HG02852 (cell line): ENCODE results near the gene PCDHA10.
"Not testable (repeated sequence)": the region's sequence is repeated elsewhere in the genome, so short reads cannot be mapped to it uniquely, and the experiment has no call there.

Experiments used
- ATAC-seq: cut with Tn5 transposase; IDR thresholded peaks from one replicate; pipeline ENCODE4 v1.9.1; 2021; ENCODE audit warnings: mild to moderate bottlenecking, moderate library complexity; ENCODE audit not compliant: unreplicated experiment

The PCDHA10 gene

DNA sequence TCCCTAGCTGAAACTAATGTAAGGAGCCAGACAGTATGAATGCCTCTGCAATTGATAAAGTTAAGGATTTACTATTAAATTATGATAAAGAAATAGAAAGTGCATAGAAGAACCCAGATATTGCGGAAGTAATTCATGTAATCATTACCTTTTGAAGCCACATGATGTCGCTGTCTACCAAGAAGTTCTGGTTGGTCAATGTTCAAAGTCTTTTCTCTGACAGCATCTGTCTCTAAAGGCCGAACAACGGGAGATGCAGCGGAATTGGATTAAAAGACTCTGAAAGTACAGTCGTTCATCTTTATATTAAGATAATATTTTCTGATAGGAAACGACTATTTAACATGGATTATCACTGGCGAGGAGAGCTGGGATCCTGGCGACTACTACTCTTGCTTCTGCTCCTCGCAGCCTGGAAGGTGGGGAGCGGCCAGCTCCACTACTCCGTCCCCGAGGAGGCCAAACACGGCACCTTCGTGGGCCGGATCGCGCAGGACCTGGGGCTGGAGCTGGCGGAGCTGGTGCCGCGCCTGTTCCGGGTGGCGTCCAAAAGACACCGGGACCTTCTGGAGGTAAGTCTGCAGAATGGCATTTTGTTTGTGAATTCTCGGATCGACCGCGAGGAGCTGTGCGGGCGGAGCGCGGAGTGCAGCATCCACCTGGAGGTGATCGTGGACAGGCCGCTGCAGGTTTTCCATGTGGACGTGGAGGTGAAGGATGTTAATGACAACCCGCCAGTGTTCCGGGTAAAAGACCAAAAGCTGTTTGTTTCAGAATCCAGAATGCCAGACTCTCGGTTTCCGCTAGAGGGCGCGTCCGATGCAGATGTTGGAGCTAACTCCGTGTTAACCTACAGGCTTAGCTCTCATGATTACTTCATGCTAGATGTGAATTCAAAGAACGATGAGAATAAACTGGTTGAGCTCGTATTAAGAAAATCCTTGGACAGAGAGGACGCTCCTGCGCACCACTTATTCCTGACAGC, 14.4 kb upstream of the PCDHA10 start, which contains the start of gene PCDHA8:
TSS of gene PCDHA8 (plus strand) at position 210 of the 985 bp plus-strand sequence. CDS start at position 345, 135 bp downstream.
- ATAC-seq: no peak

- ATAC-seq: no peak
These were observed 12.6 kb upstream of the PCDHA10 start for GRCh38 chr5:140842798-140843733.

DNA sequence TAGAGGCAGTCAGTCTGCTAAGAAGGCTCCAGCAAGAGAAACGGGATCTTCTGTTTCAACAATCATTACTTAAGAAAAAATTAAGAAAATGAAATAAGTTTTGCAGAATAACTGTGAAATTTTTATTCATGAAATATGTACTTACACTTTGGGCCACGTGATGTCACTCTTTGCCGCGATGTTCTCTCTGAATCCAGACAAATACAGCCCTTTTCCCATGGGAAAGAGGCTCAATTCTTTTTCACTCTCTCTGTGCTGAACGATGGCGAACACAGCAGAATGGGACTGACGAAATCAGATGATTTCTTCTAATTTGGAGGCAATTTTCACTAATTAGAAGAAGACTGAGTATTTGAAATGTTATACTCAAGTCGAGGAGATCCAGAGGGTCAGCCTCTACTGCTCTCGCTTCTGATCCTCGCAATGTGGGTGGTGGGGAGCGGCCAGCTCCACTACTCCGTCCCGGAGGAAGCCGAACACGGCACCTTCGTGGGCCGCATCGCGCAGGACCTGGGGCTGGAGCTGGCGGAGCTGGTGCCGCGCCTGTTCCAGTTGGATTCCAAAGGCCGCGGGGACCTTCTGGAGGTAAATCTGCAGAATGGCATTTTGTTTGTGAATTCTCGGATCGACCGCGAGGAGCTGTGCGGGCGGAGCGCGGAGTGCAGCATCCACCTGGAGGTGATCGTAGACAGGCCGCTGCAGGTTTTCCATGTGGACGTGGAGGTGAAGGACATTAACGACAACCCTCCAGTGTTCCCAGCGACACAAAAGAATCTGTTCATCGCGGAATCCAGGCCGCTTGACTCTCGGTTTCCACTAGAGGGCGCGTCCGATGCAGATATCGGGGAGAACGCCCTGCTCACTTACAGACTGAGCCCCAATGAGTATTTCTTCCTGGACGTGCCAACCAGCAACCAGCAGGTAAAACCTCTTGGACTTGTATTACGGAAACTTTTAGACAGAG, 7.3 kb upstream of the PCDHA10 start, which contains the start of gene PCDHA9:
TSS of gene PCDHA9 (plus strand) at position 244 of the 964 bp plus-strand sequence. CDS start at position 358, 114 bp downstream.
- not testable (repeated sequence) for ATAC-seq

DNA sequence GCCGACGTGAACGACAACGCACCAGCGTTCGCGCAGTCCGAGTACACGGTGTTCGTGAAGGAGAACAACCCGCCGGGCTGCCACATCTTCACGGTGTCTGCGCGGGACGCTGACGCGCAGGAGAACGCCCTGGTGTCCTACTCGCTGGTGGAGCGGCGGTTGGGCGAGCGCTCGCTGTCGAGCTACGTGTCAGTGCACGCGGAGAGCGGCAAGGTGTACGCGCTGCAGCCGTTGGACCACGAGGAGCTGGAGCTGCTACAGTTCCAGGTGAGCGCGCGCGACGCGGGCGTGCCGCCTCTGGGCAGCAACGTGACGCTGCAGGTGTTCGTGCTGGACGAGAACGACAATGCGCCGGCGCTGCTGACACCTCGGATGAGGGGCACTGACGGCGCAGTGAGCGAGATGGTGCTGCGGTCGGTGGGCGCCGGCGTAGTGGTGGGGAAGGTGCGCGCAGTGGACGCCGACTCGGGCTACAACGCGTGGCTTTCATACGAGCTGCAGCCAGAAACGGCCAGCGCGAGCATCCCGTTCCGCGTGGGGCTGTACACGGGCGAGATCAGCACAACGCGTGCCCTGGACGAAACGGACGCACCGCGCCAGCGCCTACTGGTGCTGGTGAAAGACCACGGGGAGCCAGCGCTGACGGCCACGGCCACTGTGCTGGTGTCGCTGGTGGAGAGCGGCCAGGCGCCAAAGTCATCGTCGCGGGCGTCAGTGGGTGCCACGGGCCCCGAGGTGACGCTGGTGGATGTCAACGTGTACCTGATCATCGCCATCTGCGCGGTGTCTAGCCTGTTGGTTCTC, 5.7 kb upstream of the PCDHA10 start:
- not testable (repeated sequence) for ATAC-seq

DNA sequence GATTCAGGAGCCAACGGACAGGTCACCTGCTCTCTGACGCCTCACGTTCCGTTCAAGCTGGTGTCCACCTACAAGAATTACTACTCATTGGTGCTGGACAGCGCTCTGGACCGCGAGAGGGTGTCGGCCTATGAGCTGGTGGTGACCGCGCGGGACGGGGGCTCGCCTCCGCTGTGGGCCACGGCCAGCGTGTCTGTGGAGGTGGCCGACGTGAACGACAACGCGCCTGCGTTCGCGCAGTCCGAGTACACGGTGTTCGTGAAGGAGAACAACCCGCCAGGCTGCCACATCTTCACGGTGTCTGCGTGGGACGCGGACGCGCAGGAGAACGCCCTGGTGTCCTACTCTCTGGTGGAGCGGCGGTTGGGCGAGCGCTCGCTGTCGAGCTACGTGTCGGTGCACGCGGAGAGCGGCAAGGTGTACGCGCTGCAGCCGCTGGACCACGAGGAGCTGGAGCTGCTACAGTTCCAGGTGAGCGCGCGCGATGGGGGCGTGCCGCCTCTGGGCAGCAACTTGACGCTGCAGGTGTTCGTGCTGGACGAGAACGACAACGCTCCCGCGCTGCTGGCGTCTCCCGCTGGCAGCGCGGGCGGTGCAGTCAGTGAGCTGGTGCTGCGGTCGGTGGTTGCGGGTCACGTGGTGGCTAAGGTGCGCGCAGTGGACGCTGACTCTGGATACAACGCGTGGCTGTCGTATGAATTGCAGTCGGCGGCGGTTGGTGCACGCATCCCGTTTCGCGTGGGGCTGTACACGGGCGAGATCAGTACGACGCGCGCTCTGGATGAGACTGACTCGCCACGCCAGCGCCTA, 1.7 kb downstream of the PCDHA10 start:
- no peak for ATAC-seq

DNA sequence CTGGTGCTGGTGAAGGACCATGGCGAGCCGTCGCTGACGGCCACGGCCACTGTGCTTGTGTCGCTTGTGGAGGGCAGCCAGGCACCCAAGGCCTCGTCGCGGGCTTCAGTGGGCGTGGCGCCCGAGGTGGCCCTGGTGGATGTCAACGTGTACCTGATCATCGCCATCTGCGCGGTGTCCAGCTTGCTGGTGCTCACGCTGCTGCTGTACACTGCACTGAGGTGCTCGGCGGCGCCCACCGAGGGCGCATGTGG, 2.2 kb downstream of the PCDHA10 start:
- no peak for ATAC-seq

- no peak for ATAC-seq
These were observed 7.0 kb downstream of the PCDHA10 start for GRCh38 chr5:140862441-140863295.

DNA sequence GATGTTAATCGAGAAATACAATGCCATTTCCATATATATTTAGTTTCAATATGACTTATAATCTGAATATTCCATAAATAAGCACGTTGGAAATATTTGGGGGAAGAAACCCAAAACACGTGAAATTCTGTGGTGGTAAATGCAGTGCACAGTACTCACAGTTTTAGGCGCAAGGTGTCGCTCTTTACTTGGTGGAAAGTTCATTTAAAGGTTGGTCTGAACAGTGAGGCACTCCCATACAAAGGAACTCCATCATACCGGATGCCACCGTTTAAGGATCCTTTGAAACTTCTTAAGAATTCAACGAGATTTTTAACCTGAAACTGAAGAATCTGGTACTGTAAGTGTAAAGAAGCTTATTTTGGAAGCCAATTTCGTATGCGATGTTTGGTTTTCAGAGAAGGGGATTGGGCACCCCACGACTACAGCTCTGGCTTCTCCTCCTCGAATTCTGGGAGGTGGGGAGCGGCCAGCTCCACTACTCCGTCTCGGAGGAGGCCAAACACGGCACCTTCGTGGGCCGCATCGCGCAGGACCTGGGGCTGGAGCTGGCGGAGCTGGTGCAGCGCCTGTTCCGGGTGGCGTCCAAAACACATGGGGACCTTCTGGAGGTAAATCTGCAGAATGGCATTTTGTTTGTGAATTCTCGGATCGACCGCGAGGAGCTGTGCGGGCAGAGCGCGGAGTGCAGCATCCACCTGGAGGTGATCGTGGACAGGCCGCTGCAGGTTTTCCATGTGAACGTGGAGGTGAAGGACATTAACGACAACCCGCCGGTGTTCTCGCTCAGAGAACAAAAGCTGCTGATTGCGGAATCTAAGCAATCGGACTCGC, 13.2 kb downstream of the PCDHA10 start, which contains the start of gene PCDHA11:
TSS of gene PCDHA11 (plus strand) at position 237 of the 834 bp plus-strand sequence. CDS start at position 384, 147 bp downstream.
- no peak for ATAC-seq

- ATAC-seq: no peak
These were observed 13.8 kb downstream of the PCDHA10 start for GRCh38 chr5:140869555-140869886.

GRCh38 chr5:140870221-140871201, 14.8 kb downstream of the PCDHA10 start:
- ATAC-seq: no peak

GRCh38 chr5:140875085-140876065, 19.7 kb downstream of the PCDHA10 start, which contains the start of gene PCDHA12:
Gene PCDHA12, plus strand, starts transcription at chr5:140875308. Its CDS starts 165 bp downstream, at chr5:140875473.
- no peak for ATAC-seq

GRCh38 chr5:140876541-140877261, 21.0 kb downstream of the PCDHA10 start:
- ATAC-seq: not testable (repeated sequence)

- no peak for ATAC-seq
These were observed 21.5 kb downstream of the PCDHA10 start for GRCh38 chr5:140877262-140877581.
